Measurements from ENCODE around the gene ID2. TPM values are rescaled to one million over a fixed set of nuclear protein-coding genes. Genes with fewer than 3 reads are reported as not detected.
A peak's percentile ranks its signal among the peaks of the same experiment; 100 is the strongest.

Gene ID2
- total RNA-seq, 1 donor from 2014 or later: 9.4 TPM

DNA sequence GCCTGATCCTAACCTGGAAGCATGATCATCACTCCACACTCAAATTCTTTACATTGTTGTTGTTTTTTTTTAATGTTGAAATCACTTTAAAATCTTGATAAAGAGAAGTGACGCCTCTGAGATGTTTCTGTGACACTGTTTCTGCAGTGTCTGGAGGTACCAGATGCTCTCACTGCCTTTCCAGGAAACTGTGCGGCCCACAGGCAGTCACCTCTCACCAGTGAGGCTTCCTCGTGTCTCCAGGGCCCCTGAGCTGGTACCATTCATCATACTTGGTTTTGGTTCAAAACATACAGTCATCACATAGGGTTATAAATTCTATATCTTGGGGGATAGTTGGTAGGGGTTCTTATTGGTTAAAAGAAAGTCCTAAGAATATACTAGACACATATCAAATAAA lies 10.1 kb upstream of the ID2 start:
- no peak for DNase-seq (ENCODE audit: low spot score)
- Mint-ChIP-seq H3K4me1 (ENCODE audit: unreplicated experiment) (no peaks in the 10 kb centered on the region), H3K27me3 (ENCODE audit: unreplicated experiment) (peaks cover 12% of the 10 kb centered on the region), H3K36me3 (ENCODE audit: low read depth, unreplicated experiment) (peaks cover 8% of the 10 kb centered on the region), H3K27ac (ENCODE audit: unreplicated experiment) (no peak overlapping the region), H3K9me3 (ENCODE audit: unreplicated experiment) (peaks cover 14% of the 10 kb centered on the region), H3K4me3 (ENCODE audit: unreplicated experiment) (no peak overlapping the region)
- TF ChIP-seq CTCF (IDR thresholded peaks at IDR 0.05; ENCODE audit: unreplicated experiment): no peak

GRCh38 chr2:8672940-8673339 lies 8.9 kb upstream of the ID2 start:
- TF ChIP-seq CTCF (IDR thresholded peaks at IDR 0.05; ENCODE audit: unreplicated experiment): no peak
- DNase-seq (ENCODE audit: low spot score): no peak
- H3K27ac Mint-ChIP-seq (ENCODE audit: unreplicated experiment): no peak overlapping the region
- H3K4me1 Mint-ChIP-seq (ENCODE audit: unreplicated experiment): peaks cover 7% of the 10 kb centered on the region
- H3K9me3 Mint-ChIP-seq (ENCODE audit: unreplicated experiment): peaks cover 14% of the 10 kb centered on the region
- peaks cover 8% of the 10 kb centered on the region for H3K36me3 Mint-ChIP-seq (ENCODE audit: low read depth, unreplicated experiment)
- H3K27me3 Mint-ChIP-seq (ENCODE audit: unreplicated experiment): peaks cover 20% of the 10 kb centered on the region
- H3K4me3 Mint-ChIP-seq (ENCODE audit: unreplicated experiment): no peak overlapping the region

DNA sequence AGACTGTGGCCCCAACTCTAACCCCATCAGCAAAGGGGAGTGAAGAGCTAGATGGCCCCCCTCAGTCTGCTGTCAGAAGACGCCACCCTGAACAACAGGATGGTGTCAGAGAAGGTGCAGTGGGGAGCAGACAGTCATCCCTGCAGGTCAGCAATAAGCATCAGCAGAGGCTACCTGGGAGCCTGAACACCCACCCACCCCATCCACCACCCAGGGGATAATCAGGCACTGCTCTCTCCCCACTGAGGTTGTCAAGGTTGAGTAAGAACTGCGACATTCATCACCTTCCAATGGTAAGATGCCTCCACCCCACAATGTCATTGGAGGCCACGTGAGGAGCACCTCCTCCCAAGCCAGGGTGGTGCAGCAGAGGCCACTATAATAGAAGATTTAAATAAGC lies 8.5 kb upstream of the ID2 start:
- no peak overlapping the region for H3K27ac Mint-ChIP-seq (ENCODE audit: unreplicated experiment)
- TF ChIP-seq CTCF (IDR thresholded peaks at IDR 0.05; ENCODE audit: unreplicated experiment): no peak
- peaks cover 8% of the 10 kb centered on the region for H3K36me3 Mint-ChIP-seq (ENCODE audit: low read depth, unreplicated experiment)
- H3K4me3 Mint-ChIP-seq (ENCODE audit: unreplicated experiment): no peak overlapping the region
- H3K4me1 Mint-ChIP-seq (ENCODE audit: unreplicated experiment): peaks cover 8% of the 10 kb centered on the region
- H3K9me3 Mint-ChIP-seq (ENCODE audit: unreplicated experiment): peaks cover 14% of the 10 kb centered on the region
- DNase-seq (ENCODE audit: low spot score): no peak
- H3K27me3 Mint-ChIP-seq (ENCODE audit: unreplicated experiment): peaks cover 21% of the 10 kb centered on the region

DNA sequence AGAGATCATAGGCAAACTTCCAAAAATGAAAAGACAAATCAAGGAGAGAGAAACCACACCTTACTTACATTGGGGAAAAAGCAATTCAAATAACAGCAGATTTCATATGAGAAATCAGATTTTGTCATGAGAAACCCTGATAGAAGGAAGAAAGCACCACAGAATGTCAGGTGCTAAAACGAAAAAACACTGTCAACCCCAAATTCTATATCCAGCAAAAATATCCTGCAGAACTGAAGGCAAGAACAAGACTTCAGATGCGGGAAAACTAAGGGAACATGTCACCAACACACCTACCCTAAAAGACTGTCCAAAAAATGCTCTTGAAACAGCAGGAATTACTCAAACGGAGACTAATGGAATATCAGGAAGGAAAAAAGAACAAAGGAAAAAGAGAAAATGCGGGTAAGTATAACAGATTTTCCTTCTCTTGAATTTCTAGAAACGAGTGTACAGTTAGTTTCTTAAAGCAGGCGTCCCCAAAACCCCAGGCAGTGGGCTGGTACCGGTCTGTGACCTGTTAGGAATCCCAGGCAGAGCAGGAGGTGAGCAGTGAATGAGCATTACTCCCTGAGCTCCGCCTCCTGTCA lies 7.3 kb upstream of the ID2 start:
- Mint-ChIP-seq H3K4me3 (ENCODE audit: unreplicated experiment) (peak overlapping the region; percentile 64), H3K4me1 (ENCODE audit: unreplicated experiment) (peaks cover 10% of the 10 kb centered on the region), H3K9me3 (ENCODE audit: unreplicated experiment) (peaks cover 14% of the 10 kb centered on the region), H3K27ac (ENCODE audit: unreplicated experiment) (no peak overlapping the region), H3K27me3 (ENCODE audit: unreplicated experiment) (peaks cover 24% of the 10 kb centered on the region), H3K36me3 (ENCODE audit: low read depth, unreplicated experiment) (peaks cover 10% of the 10 kb centered on the region)
- TF ChIP-seq CTCF (IDR thresholded peaks at IDR 0.05; ENCODE audit: unreplicated experiment): no peak
- DNase-seq (ENCODE audit: low spot score): no peak

DNA sequence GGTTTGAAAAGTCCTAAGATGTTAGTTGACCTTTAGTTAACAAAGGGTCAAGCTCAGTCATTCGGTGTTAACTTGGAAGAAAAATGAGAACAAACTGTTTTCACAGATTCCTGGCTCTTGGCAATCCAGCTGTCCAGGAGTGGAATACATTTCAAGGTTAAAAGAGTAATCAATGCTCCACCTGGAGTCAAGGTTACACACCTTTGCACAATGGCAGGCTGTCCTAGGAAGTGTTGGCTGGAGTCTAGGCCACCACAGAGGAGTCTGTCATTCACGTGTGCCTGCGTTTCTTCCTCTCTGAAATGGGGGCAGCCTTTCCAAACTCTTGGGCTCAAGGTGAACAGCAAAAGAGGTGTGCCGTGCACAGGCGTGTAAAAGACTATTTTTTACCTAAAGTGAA lies 6.3 kb upstream of the ID2 start:
- no peak overlapping the region for H3K4me3 Mint-ChIP-seq (ENCODE audit: unreplicated experiment)
- peaks cover 29% of the 10 kb centered on the region for H3K27me3 Mint-ChIP-seq (ENCODE audit: unreplicated experiment)
- H3K27ac Mint-ChIP-seq (ENCODE audit: unreplicated experiment): no peak overlapping the region
- DNase-seq (ENCODE audit: low spot score): no peak
- TF ChIP-seq CTCF (IDR thresholded peaks at IDR 0.05; ENCODE audit: unreplicated experiment): no peak
- peaks cover 17% of the 10 kb centered on the region for H3K4me1 Mint-ChIP-seq (ENCODE audit: unreplicated experiment)
- H3K36me3 Mint-ChIP-seq (ENCODE audit: low read depth, unreplicated experiment): peaks cover 13% of the 10 kb centered on the region
- peaks cover 14% of the 10 kb centered on the region for H3K9me3 Mint-ChIP-seq (ENCODE audit: unreplicated experiment)

All from endothelial cell (in vitro differentiated cells).